ENCODE results near the gene GALNT17. TPM values are rescaled to one million over a fixed set of nuclear protein-coding genes. Genes with fewer than 3 reads are reported as not detected.
"Not testable (repeated sequence)": the region's sequence is repeated elsewhere in the genome, so short reads cannot be mapped to it uniquely, and the experiment has no call there.

Gene GALNT17
- total and polyA plus RNA-seq, 12 donors, result 15.1 to 87.0 (median 55.4) TPM

DNA sequence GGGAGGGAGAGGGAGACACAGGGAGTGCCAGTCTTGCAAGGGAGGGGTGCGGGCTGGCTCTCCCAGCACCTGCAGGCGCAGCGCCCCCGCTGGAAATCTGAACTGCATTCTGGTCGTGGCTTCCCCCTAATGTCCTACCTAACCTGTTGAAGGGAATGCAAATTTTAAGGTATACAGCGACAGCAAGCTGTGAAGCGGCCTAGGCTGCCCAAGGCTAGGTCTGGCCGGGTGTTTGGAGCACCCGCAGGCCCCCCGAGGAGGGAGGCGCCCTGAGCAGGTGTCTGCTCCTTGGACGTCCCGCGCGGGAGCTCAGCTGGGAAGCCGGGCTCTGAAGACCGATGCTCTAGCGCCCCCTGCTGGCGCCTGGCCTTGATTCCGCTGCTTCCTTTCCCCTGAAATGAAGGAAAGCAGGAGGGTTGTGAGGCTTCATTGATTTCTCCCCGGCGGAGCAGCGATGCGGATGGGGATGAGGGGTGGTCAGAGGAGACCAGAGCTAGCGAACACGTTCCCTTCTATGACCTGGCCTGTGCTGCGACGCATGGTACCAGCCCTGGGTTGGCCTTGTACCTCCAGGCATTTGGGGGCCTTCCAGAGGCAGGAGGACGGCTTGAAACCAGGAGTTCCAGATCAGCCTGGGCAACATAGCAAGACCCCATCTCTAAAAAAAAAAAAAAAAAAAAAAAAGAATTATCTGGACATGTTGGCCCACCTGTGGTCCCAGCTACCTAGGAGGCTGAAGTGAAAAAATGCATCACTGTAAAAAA is 601.3 kb downstream of the GALNT17 start:
- intact Hi-C loops (cut with DNase I), result loop anchor here in 7 of 10 donors (1.0 to 10.0 kb wide), 12 partner anchors 208 to 908 kb away; partner anchors contain the start of gene GALNT17 (in 1 of the 7)
- peak; percentile 75 to 96 (median 91) for TF ChIP-seq CTCF (IDR thresholded peaks at IDR 0.05)
- WGBS, 2 donors, result 5% methylated on average over 29 of the region's 29 CpGs
- Histone ChIP-seq H3K4me1 (peaks cover 0 to 4% (median 0%) of the 10 kb centered on the region in 9 donors), H3K36me3 (no peaks in the 10 kb centered on the region), H3K4me3 (peak overlapping the region in 8 of 10 donors; percentile 17 to 42 (median 39)), H3K27me3 (peaks cover 0 to 3% (median 0%) of the 10 kb centered on the region in 7 donors), H3K9me3 (peaks cover 0 to 6% (median 0%) of the 10 kb centered on the region in 11 donors), H3K27ac (no peak overlapping the region)
- ATAC-seq, result peak; percentile 69 to 89 (median 82)
- DNase-seq, result peak; percentile 63 to 82

GRCh38 chr7:71735961-71736556 is 604.1 kb downstream of the GALNT17 start:
- DNase-seq, result peak in 1 of 2 donors; percentile 57
- peak in 7 of 8 donors; percentile 27 to 75 (median 49) for ATAC-seq
- WGBS, 2 donors, result 38% methylated on average over 7 of the region's 7 CpGs
- Histone ChIP-seq H3K4me3 (no peak overlapping the region), H3K9me3 (no peaks in the 10 kb centered on the region), H3K36me3 (no peaks in the 10 kb centered on the region), H3K4me1 (peaks cover 0 to 4% (median 0%) of the 10 kb centered on the region in 9 donors), H3K27ac (no peak overlapping the region), H3K27me3 (peaks cover 0 to 3% (median 0%) of the 10 kb centered on the region in 7 donors)
- intact Hi-C loops (cut with DNase I), result loop anchor here in 9 of 10 donors (1.0 to 10.0 kb wide), 11 partner anchors 211 to 911 kb away; partner anchors contain the start of gene GALNT17 (in 1 of the 9)
- TF ChIP-seq CTCF (IDR thresholded peaks at IDR 0.05), result peak; percentile 80 to 90 (median 86)

GRCh38 chr7:71737931-71738540 is 606.1 kb downstream of the GALNT17 start:
- H3K27ac ChIP-seq, DNase-seq, ATAC-seq, H3K4me3 ChIP-seq, H3K27me3 ChIP-seq, H3K4me1 ChIP-seq, H3K36me3 ChIP-seq, H3K9me3 ChIP-seq: not testable (repeated sequence)
- intact Hi-C loops (cut with DNase I), result loop anchor here in 9 of 10 donors (2.0 to 10.0 kb wide), 9 partner anchors 213 to 913 kb away; partner anchors contain the start of gene GALNT17 (in 1 of the 9)
- WGBS, 2 donors, result 87 to 89% methylated on average over 14 to 33 of the region's 42 CpGs

DNA sequence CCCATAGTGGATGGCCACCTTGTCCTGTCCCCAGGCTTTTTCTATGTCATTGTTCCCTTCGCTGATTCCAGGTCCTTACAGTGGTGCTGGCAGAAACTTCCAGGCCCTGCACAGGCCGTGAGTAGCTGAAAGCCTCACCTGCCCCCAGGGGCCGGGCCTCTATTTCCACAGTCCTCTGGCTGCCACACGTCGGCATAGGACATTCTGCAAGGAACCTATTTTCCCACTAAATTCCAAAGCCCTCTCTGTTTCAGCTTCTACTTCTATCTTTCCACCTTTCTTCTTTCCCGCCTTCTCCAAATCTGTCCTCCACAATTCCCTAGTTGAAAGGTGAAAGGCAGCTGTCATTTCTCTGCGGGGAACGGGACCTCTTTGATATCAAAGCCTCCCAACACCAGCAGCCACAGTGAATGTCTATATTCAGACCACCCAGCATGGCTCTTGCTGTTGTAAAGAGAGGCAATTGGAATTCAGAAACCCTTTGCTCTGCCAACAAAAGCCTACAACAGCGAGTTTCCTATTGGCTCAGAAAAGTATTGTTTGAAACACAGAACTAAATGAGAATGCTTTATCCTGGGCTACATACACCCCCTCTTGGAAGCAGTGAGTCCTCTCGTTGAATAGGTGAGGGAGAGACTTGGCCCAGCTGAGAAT is 607.7 kb downstream of the GALNT17 start:
- DNase-seq (no peak), ATAC-seq (no peak)
- intact Hi-C loops (cut with DNase I), result loop anchor here in 6 of 10 donors (5.0 to 10.0 kb wide), 7 partner anchors 215 to 915 kb away; partner anchors contain the start of gene GALNT17 (in 1 of the 6)
- H3K4me1 ChIP-seq, result no peaks in the 10 kb centered on the region
- 67 to 74% methylated on average over 10 of the region's 10 CpGs for WGBS, 2 donors
- TF ChIP-seq CTCF (IDR thresholded peaks at IDR 0.05), result no peak
- no peak overlapping the region for H3K4me3 ChIP-seq
- no peak overlapping the region for H3K27ac ChIP-seq
- no peaks in the 10 kb centered on the region for H3K36me3 ChIP-seq
- peaks cover 0 to 6% (median 0%) of the 10 kb centered on the region in 11 donors for H3K9me3 ChIP-seq
- H3K27me3 ChIP-seq, result peaks cover 0 to 3% (median 0%) of the 10 kb centered on the region in 7 donors
